ENCODE results near the gene LRRFIP1.

- TF ChIP-seq TAF1 (IDR thresholded peaks at IDR 0.05; ENCODE audit: borderline replicate concordance, insufficient read depth, low read length) (no peak), REST (IDR thresholded peaks at IDR 0.05; ENCODE audit: insufficient read depth in 1 of 2, low read depth in 2 of 2, low read length in 2 of 2) (no peak), POLR2AphosphoS5 (IDR thresholded peaks at IDR 0.05; ENCODE audit: low read depth, low read length) (no peak)
These were observed 200.1 kb downstream of the LRRFIP1 start for GRCh38 chr2:237827421-237827987.
